A549 (cell line): Measurements from ENCODE around the gene PPIP5K2. TPM values are rescaled to one million over a fixed set of nuclear protein-coding genes. Genes with fewer than 3 reads are reported as not detected.

Experiments
- ATAC-seq, 2 experiments: fragments of 200-7000 bp in 1 of 2; fragments of >200 bp in 1 of 2; cut with Nextera tagmentation in 1 of 2; cut with Tn5 transposase in 1 of 2; 3 replicates each; pipeline versions ENCODE4 v1.8.0 to v1.9.1; 2018 to 2020; ENCODE audit warnings: mild to moderate bottlenecking in 1 of 2, moderate library complexity in 1 of 2
- CTCF ChIA-PET: fragments of 300-600 bp; sonication (Branson Sonifier 250); formaldehyde crosslinking; extraction: SDS; loops from one replicate; lab custom pipeline; 2021; ENCODE audit warnings: antibody characterized with exemption, inconsistent platforms; lab: Yijun Ruan, JAX
- POLR2A ChIA-PET: fragments of 350-600 bp; formaldehyde crosslinking; extraction: SDS; loops from one replicate; lab custom pipeline; 2021; ENCODE audit warnings: antibody characterized with exemption, inconsistent platforms; lab: Yijun Ruan, JAX
- DNase-seq, 2 experiments: peaks; one replicate each; pipeline versions ENCODE4 v3.0.0 to v3.0.0-alpha.2; 2011 to 2016; ENCODE audit warnings: low read depth in 1 of 2, low spot score in 1 of 2
- FAIRE-seq: peaks from 2 replicates; lab custom pipeline; 2011; peaks lifted over from hg19 to GRCh38; lab: Jason Lieb, UNC
- H3K27ac ChIP-seq, 2 experiments: fragments of >200 bp; sonication (Bioruptor Twin); formaldehyde crosslinking; 3 replicates each; pipeline ENCODE4 v1.5.1; 2016 to 2017
- H3K4me1 ChIP-seq: fragments of >200 bp; sonication (Bioruptor Twin); formaldehyde crosslinking; 3 replicates; pipeline ENCODE4 v1.6.1; 2016
- H3K4me2 ChIP-seq: fragments of >200 bp; sonication (Bioruptor Twin); formaldehyde crosslinking; 3 replicates; pipeline ENCODE4 v1.6.1; 2016
- H3K4me3 ChIP-seq: fragments of >200 bp; sonication (Bioruptor Twin); formaldehyde crosslinking; 3 replicates; pipeline ENCODE4 v1.5.1; 2016
- H3K9me3 ChIP-seq: fragments of >200 bp; sonication (Bioruptor Twin); formaldehyde crosslinking; 3 replicates; pipeline ENCODE4 v1.6.1; 2016
- BCL3 ChIP-seq: fragments of >200 bp; sonication (Bioruptor Twin); formaldehyde crosslinking; IDR thresholded peaks from 3 replicates; pipeline ENCODE4 v1.6.1; 2016
- CBX2 ChIP-seq: fragments of 200-600 bp; sonication (generic); IDR thresholded peaks from 2 replicates; pipeline ENCODE4 v1.6.1; 2016; ENCODE audit warnings: low read depth, mild to moderate bottlenecking, borderline replicate concordance
- CHD2 ChIP-seq: fragments of 150-350 bp; IDR thresholded peaks from 2 replicates; pipeline ENCODE4 v1.6.1; 2014; ENCODE audit warnings: low read length; ENCODE audit not compliant: partially characterized antibody
- CHD4 ChIP-seq: fragments of 200-600 bp; sonication (generic); IDR thresholded peaks from 2 replicates; pipeline ENCODE4 v1.6.1; 2016; ENCODE audit warnings: antibody characterized with exemption, mild to moderate bottlenecking, borderline replicate concordance
- FOSL2 ChIP-seq, 2 experiments: fragments of 450-650 bp in 1 of 2; fragments of >200 bp in 1 of 2; sonication (Bioruptor Twin) in 1 of 2; formaldehyde crosslinking; IDR thresholded peaks; 2 replicates each; pipeline versions ENCODE4 v1.5.0 to v1.6.1; 2016 to 2020; ENCODE audit warnings: mild to moderate bottlenecking in 1 of 2, moderate library complexity in 1 of 2
- FOXS1 ChIP-seq: fragments of 250-450 bp; sonication (Bioruptor Pico); IDR thresholded peaks from 2 replicates; pipeline ENCODE4 v1.5.0; 2020; ENCODE audit warnings: mild to moderate bottlenecking, moderate library complexity
- GATA3 ChIP-seq: IDR thresholded peaks from 2 replicates; pipeline ENCODE4 v1.6.1; 2012; ENCODE audit warnings: borderline replicate concordance
- HDAC2 ChIP-seq: fragments of 200-600 bp; sonication (generic); IDR thresholded peaks from 2 replicates; pipeline ENCODE4 v1.6.1; 2016
- HMGXB4 ChIP-seq: fragments of 250-450 bp; sonication (Bioruptor Pico); IDR thresholded peaks from 2 replicates; pipeline ENCODE4 v1.5.0; 2021; ENCODE audit warnings: mild to moderate bottlenecking, moderate library complexity, borderline replicate concordance
- HOXA7 ChIP-seq: fragments of 250-450 bp; sonication (Bioruptor Pico); IDR thresholded peaks from 2 replicates; pipeline ENCODE4 v1.5.0; 2020; ENCODE audit warnings: mild to moderate bottlenecking, moderate library complexity
- JUN ChIP-seq, 2 experiments: fragments of >200 bp; sonication (Bioruptor Twin); formaldehyde crosslinking; IDR thresholded peaks; 2 replicates in 1 of 2; 3 replicates in 1 of 2; pipeline ENCODE4 v1.6.1; 2016 to 2017
- MYC ChIP-seq: IDR thresholded peaks from 2 replicates; pipeline ENCODE4 v1.6.1; 2012; ENCODE audit warnings: mild to moderate bottlenecking, inconsistent platforms, low read length, improper control_type of control experiment, borderline replicate concordance
- NR3C1 ChIP-seq: fragments of >200 bp; sonication (Bioruptor Twin); formaldehyde crosslinking; IDR thresholded peaks from 3 replicates; pipeline ENCODE4 v1.6.1; 2017
- PHF8 ChIP-seq: fragments of 200-600 bp; sonication (generic); IDR thresholded peaks from 2 replicates; pipeline ENCODE4 v1.6.1; 2016; ENCODE audit warnings: low read depth, mild to moderate bottlenecking, antibody characterized with exemption, moderate library complexity, borderline replicate concordance
- POLR2AphosphoS2 ChIP-seq: conservative IDR thresholded peaks from 2 replicates; pipeline ENCODE4 v1.6.1; 2012; ENCODE audit warnings: low read length, improper control_type of control experiment, inconsistent platforms
- RARB ChIP-seq: fragments of 250-450 bp; sonication (Bioruptor Pico); IDR thresholded peaks from 2 replicates; pipeline ENCODE4 v1.8.0; 2021; ENCODE audit warnings: mild to moderate bottlenecking, moderate library complexity
- REST ChIP-seq: fragments of 200-600 bp; sonication (generic); IDR thresholded peaks from 2 replicates; pipeline ENCODE4 v1.6.1; 2016; ENCODE audit warnings: antibody characterized with exemption, mild to moderate bottlenecking, moderate library complexity
- RFX5 ChIP-seq: fragments of 450-650 bp; IDR thresholded peaks from 2 replicates; pipeline ENCODE4 v1.7.1; 2014; ENCODE audit warnings: antibody characterized with exemption, mild to moderate bottlenecking, moderate library complexity
- TP53 ChIP-seq: fragments of 250-450 bp; sonication (Bioruptor Pico); IDR thresholded peaks from 2 replicates; pipeline ENCODE4 v1.5.0; 2021; ENCODE audit warnings: mild to moderate bottlenecking, moderate library complexity
- USF2 ChIP-seq: fragments of 450-650 bp; IDR thresholded peaks from 2 replicates; pipeline ENCODE4 v1.6.1; 2014; ENCODE audit warnings: antibody characterized with exemption
- ZSCAN20 ChIP-seq: fragments of 250-450 bp; sonication (Bioruptor Pico); IDR thresholded peaks from 2 replicates; pipeline ENCODE4 v1.8.0; 2022; ENCODE audit warnings: mild to moderate bottlenecking, moderate library complexity
- WGBS: methylation state at CpG from one replicate; pipeline ENCODE4 v1.1.6; 2017; ENCODE audit errors: missing lambda C conversion rate; 5-methylcytosine and 5-hydroxymethylcytosine counted together
- polyA plus RNA-seq, 4 experiments: library from polyadenylated mRNA; depleted of rRNA in 3 of 4; stranded (reverse); fragments of >200 nt; fragmentation: RNase III in 1 of 4; extraction: RNeasy Plus Mini Kit Qiagen cat#74134 plus additional on column Dnase treatment in 1 of 4; gene quantifications; 2 replicates in 3 of 4; 3 replicates in 1 of 4; pipeline ENCODE4 v1.2.3, GENCODE V29; 2011 to 2017
- TF ChIP-seq, protein P1 (sequence below): IDR thresholded peaks from 2 replicates; pipeline ENCODE4 v1.6.1; 2012; ENCODE audit warnings: low read depth, borderline replicate concordance
- TF ChIP-seq, protein P2 (sequence below): fragments of 150-350 bp; IDR thresholded peaks from 2 replicates; pipeline ENCODE4 v1.6.1; 2014; ENCODE audit warnings: low read depth, mild to moderate bottlenecking, low read length
- TF ChIP-seq, protein P3 (sequence below): fragments of >200 bp; sonication (Bioruptor Twin); formaldehyde crosslinking; IDR thresholded peaks from 2 replicates; pipeline ENCODE4 v1.6.1; 2016

PPIP5K2 gene
- polyA plus RNA-seq, 2 of the 4 experiments (the other 2 are of a cell fraction), result 21.9 to 61.7 TPM

DNA sequence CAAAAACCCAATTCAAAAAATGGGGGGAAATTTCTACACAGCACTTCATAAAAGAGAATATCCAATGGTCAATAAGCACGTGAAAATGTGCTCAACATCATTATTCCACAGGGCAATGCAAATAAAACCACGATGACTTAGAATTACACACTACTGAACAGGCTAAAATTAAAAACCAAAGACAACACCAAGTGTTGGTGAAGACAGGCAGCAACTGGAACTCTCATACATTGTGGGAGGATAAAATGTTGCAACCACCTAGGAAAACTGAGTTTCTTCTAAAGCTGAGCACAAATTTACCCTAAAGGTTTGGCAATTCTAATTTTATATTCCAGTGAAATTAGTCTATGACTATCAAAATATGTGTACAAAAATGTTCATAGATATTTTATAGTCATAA is 9.7 kb upstream of the PPIP5K2 start:
- H3K4me2 ChIP-seq, result no peak overlapping the region
- H3K4me3 ChIP-seq, result no peak overlapping the region
- TF ChIP-seq TP53 (CRISPR knock-in tag) (no peak), HMGXB4 (CRISPR knock-in tag) (no peak), POLR2AphosphoS2 (no peak), HOXA7 (CRISPR knock-in tag) (no peak), CHD2 (no peak), JUN (IDR thresholded peaks at IDR 0.05) (no peak), FOXS1 (no peak), NR3C1 (no peak), MYC (no peak), RFX5 (no peak), CHD4 (no peak), ZSCAN20 (no peak)
- TF ChIP-seq, protein P1, sequence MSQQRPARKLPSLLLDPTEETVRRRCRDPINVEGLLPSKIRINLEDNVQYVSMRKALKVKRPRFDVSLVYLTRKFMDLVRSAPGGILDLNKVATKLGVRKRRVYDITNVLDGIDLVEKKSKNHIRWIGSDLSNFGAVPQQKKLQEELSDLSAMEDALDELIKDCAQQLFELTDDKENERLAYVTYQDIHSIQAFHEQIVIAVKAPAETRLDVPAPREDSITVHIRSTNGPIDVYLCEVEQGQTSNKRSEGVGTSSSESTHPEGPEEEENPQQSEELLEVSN, result no peak
- TF ChIP-seq, protein P2, sequence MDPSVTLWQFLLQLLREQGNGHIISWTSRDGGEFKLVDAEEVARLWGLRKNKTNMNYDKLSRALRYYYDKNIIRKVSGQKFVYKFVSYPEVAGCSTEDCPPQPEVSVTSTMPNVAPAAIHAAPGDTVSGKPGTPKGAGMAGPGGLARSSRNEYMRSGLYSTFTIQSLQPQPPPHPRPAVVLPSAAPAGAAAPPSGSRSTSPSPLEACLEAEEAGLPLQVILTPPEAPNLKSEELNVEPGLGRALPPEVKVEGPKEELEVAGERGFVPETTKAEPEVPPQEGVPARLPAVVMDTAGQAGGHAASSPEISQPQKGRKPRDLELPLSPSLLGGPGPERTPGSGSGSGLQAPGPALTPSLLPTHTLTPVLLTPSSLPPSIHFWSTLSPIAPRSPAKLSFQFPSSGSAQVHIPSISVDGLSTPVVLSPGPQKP, result no peak
- H3K4me1 ChIP-seq, result no peaks in the 10 kb centered on the region
- CTCF ChIA-PET, result interaction anchor here (1.2 kb wide), 1 partner anchor 29 kb away, joined by 5 read pairs; no protein-coding TSS in a partner anchor
- no peaks in the 10 kb centered on the region for H3K9me3 ChIP-seq
- ATAC-seq (no peak), FAIRE-seq (no peak), DNase-seq (no peak)
- no peak overlapping the region for H3K27ac ChIP-seq
- POLR2A ChIA-PET, result no interaction called here
- 84% methylated on average over 2 of the region's 2 CpGs for WGBS

- no peak for TF ChIP-seq BCL3
- no peak for TF ChIP-seq RARB (CRISPR knock-in tag)
- no peak for TF ChIP-seq HOXA7 (CRISPR knock-in tag)
- Histone ChIP-seq H3K27ac (no peak overlapping the region), H3K4me3 (no peak overlapping the region), H3K4me2 (no peak overlapping the region), H3K4me1 (no peaks in the 10 kb centered on the region), H3K9me3 (no peaks in the 10 kb centered on the region)
- POLR2A ChIA-PET, result no interaction called here
- ATAC-seq (no peak), FAIRE-seq (no peak), DNase-seq (no peak)
- CTCF ChIA-PET, result interaction anchor here (1.2 kb wide), 1 partner anchor 28 kb away, joined by 5 read pairs; no protein-coding TSS in a partner anchor
- WGBS, result 90% methylated on average over 2 of the region's 2 CpGs
Observed at GRCh38 chr5:103111468-103111867, 8.6 kb upstream of the PPIP5K2 start.

DNA sequence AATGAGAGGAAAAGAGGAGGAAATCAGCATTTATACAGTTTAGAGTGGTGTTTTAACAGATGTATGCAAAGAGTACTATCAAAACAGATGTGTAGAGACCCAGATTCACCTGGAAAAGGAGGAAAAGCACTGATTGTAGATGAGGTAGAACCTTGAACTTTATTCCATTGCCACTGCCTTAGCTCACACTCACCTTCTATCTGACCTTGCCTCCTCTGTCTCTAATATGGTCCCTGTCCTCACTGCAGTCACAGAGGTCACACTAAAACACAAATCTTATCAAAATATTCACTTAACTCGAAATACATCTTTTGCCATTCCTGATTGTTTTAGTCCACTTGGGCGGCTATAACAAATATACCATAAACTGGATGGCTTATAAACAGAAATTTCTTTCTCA is 7.2 kb upstream of the PPIP5K2 start:
- Histone ChIP-seq H3K4me3 (no peak overlapping the region), H3K4me1 (peaks cover under 1% of the 10 kb centered on the region; the same call in 1 of the 3 replicates), H3K9me3 (no peaks in the 10 kb centered on the region), H3K4me2 (no peak overlapping the region), H3K27ac (no peak overlapping the region)
- ATAC-seq, result no peak
- POLR2A ChIA-PET, result no interaction called here
- WGBS, result 87% methylated on average over 2 of the region's 2 CpGs
- FAIRE-seq, result no peak
- DNase-seq, result no peak
- CTCF ChIA-PET, result interaction anchor here (0.6 to 1.5 kb wide), 2 partner anchors 16 to 26 kb away, joined by 3 read pairs; no protein-coding TSS in a partner anchor
- TF ChIP-seq USF2 (no peak), PHF8 (no peak), REST (no peak), CHD2 (no peak), FOSL2 (IDR thresholded peaks at IDR 0.05) (no peak), FOSL2 (CRISPR knock-in tag; IDR thresholded peaks at IDR 0.05) (no peak), HDAC2 (no peak), CBX2 (no peak), TP53 (CRISPR knock-in tag) (no peak), FOXS1 (no peak), GATA3 (no peak)
- TF ChIP-seq, protein P3, sequence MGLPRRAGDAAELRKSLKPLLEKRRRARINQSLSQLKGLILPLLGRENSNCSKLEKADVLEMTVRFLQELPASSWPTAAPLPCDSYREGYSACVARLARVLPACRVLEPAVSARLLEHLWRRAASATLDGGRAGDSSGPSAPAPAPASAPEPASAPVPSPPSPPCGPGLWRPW, result no peak
